HG02981 (cell line): ENCODE data around the gene H3-3A.

Source experiments
- ATAC-seq: cut with Tn5 transposase; IDR thresholded peaks from one replicate; pipeline ENCODE4 v1.9.1; 2021; ENCODE audit warnings: mild to moderate bottlenecking, moderate library complexity; ENCODE audit not compliant: unreplicated experiment

The H3-3A gene

DNA sequence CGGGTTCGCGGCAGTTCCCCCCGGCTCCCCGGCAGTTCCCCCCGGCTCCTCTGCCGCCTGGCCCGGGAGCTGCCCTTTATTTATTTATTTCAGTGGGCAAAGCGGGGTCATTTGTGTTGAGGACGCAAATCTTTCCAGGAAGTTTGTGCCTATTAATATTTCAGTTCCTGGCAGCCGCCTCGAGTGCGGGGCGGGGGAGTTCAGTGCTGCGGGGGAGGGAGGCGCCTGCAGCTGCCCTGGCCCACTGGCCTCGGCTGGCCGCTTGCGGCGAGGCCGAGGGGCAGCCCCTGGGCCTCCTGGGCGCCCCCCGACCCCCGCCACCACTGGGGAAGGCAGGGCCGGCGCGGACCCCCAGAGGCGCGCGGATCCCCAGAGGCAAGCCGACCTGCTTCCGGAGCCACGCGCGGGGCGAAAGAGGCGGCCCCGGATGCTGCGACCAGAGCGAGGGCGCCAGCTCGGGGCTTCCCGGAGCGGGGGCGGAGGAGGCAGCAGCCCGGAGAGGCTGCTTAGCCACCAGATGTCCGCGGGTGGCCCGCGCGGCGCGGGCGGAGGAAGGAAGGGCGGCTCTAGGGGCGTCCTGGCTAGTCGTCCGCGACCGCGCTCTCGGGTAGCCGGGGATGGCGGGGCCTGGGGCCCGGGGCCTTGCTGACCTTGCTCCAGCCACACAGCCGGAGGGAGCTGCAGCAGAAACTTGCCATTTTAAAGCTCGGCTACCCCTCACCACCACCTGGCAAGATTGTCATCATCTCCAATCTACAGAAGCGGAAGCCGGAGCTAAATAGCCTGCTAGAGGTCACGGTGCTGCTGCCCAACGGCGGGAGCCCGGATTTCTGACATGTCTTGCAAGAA, 48.0 kb downstream of the H3-3A start:
- ATAC-seq = peak; percentile 67

DNA sequence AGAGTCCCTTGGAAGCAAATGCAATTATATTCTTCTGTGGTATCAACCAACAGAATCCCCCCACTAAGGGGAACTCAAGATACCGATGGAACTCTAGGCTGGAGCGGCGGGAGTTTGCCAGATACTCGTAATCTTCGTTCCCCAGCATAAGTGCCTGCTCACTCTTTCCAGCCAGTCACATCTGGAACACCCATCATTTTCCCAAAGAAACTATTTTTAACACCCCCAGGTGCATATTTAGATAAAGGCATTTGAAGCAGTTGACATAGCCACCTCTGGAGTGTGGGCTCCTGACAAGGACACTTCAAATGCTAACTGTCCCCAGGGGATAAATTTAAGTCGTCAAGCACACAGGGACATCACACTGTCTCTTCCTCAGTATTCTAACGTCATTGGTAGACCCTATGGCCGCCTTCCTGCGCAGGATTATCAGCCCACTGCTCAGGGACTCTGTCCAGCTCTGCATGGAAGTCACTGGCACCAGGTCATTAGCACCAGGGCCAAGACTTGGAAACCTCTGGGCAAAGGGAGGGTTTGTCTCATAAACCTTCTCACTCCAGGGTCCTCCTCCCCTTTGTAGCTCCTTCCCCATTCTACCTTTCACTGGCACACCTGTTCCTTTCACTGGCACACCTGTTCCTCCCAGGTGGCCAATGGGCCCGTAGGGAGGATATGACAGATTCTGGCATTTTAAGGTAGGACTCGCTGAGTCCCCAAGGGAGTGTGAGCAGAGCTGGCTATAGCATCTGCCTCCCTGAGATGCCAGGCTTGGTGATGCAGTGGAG, 48.8 kb downstream of the H3-3A start:
- ATAC-seq = no peak

- ATAC-seq = no peak
Measured at GRCh38 chr1:226111883-226112261, 49.4 kb downstream of the H3-3A start.

DNA sequence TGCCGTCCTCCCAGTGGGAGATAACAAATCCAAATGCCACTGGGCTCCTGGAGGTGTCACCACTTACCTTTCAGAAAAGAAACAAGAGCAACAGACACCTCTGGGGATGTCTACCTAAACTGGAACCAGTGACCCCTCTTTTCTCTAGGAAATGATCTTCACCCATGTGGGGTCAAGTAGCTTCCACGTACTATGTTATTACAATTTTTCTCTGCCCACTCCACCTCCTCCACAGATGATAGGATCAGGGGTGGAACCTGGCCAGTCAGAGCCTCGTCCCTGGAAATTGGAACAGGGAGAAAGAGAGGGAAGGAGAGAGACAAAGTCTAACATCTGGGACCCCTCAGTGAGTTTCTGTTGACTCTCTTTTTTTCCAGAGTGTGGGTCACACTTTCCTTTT, 50.1 kb downstream of the H3-3A start:
- no peak for ATAC-seq

GRCh38 chr1:226116673-226117072, 54.2 kb downstream of the H3-3A start:
- ATAC-seq = no peak

DNA sequence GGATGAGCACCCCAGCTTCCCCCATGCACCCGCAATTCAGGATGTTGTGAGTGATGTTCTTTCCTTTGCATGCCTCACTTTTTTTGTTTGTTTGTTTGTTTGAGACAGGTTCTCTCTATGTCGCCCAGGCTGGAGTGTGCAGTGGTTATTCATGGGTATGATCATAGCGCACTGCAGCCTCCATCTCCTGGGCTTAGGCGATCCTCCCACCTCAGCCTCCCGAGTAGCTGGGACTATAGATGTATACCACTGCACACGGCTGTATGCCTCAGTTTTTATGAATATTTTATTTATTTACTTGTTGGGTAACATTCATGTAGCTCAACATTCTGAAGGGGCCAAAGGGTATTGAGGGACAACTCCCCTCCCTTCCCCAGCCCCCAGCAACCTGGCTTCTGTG, 54.8 kb downstream of the H3-3A start:
- no peak for ATAC-seq

DNA sequence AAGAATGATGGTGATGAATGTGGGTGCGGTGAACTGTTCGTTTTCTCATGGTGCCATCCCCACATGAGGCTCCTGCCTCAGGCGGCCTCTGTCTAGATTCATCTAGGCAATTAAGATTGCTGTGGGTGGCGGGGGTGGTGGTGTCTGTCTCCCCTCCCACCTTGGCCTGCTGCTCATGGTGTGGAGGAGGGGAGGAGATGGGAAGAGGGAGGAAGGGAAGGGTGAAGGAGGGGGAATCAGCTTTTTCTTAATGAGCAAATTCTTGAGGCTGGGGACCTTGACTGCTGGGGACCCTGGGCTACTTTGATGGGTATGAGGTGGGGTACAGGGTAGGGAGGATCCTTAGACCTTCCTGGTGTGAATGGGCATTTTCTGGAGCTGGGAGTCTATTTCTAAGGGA, 55.8 kb downstream of the H3-3A start:
- ATAC-seq = no peak

- no peak for ATAC-seq
Measured at GRCh38 chr1:226119169-226119568, 56.7 kb downstream of the H3-3A start.

GRCh38 chr1:226120398-226120797, 57.9 kb downstream of the H3-3A start:
- ATAC-seq = no peak

DNA sequence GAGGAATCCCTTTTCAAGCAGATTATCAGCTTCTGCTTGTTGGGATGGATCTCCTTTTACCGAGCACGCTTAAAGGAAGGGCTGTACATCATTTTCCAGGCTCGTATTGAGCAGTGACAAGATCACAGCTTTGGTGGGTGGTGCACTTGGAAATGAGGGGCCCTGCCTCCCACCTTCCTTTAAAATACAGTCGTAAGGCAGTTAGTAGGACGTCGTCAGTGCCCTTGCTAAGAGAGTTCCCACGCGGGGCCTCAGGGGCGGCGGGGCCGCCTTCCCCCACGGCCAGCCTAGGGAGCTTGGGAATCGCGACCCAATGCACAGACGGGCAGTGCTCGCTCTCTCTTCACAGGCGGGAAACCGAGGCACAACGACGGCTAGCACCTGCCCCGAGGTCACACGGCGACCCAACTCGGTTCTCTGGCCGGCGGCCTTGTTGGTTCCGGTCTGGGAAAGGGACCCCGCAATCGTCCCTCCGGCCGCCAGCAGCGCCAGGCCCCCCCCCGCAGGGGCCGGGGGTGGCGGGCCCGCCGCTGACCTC, 58.6 kb downstream of the H3-3A start:
- no peak for ATAC-seq
